HG02973 (cell line): ENCODE results near the gene ADAM10.

Source experiments
- ATAC-seq: cut with Tn5 transposase; IDR thresholded peaks from one replicate; pipeline ENCODE4 v1.9.1; 2021; ENCODE audit warnings: moderate library complexity; ENCODE audit not compliant: unreplicated experiment

ADAM10 gene

GRCh38 chr15:58554758-58555157 lies 194.7 kb downstream of the ADAM10 start:
- no peak for ATAC-seq

- ATAC-seq = no peak
Observed at GRCh38 chr15:58553365-58553918, 196.1 kb downstream of the ADAM10 start.

GRCh38 chr15:58552505-58553364 lies 196.8 kb downstream of the ADAM10 start:
- no peak for ATAC-seq

- no peak for ATAC-seq
Observed at GRCh38 chr15:58551764-58552504, 197.6 kb downstream of the ADAM10 start.

- no peak for ATAC-seq
Observed at GRCh38 chr15:58551084-58551763, 198.3 kb downstream of the ADAM10 start.

GRCh38 chr15:58549785-58550074 lies 199.8 kb downstream of the ADAM10 start:
- no peak for ATAC-seq

- ATAC-seq = no peak
Observed at GRCh38 chr15:58549013-58549784, 200.3 kb downstream of the ADAM10 start.

GRCh38 chr15:58548308-58549012 lies 201.0 kb downstream of the ADAM10 start:
- no peak for ATAC-seq

GRCh38 chr15:58547628-58548307 lies 201.7 kb downstream of the ADAM10 start:
- no peak for ATAC-seq

GRCh38 chr15:58546635-58547627 lies 202.6 kb downstream of the ADAM10 start:
- no peak for ATAC-seq

GRCh38 chr15:58546066-58546591 lies 203.4 kb downstream of the ADAM10 start:
- no peak for ATAC-seq

GRCh38 chr15:58545307-58546065 lies 204.0 kb downstream of the ADAM10 start:
- no peak for ATAC-seq

GRCh38 chr15:58544756-58545155 lies 204.8 kb downstream of the ADAM10 start:
- ATAC-seq = no peak

- ATAC-seq = no peak
Observed at GRCh38 chr15:58543664-58544335, 205.7 kb downstream of the ADAM10 start.

- no peak for ATAC-seq
Observed at GRCh38 chr15:58541410-58542087, 208.0 kb downstream of the ADAM10 start.

- ATAC-seq = no peak
Observed at GRCh38 chr15:58539548-58539947, 210.0 kb downstream of the ADAM10 start.
